ENCODE results near the gene CERS6. TPM values are rescaled to one million over a fixed set of nuclear protein-coding genes. Genes with fewer than 3 reads are reported as not detected.
A peak's percentile ranks its signal among the peaks of the same experiment; 100 is the strongest.

CERS6 gene
- total RNA-seq, 1 donor from 2014 or later = 66.5 TPM

DNA sequence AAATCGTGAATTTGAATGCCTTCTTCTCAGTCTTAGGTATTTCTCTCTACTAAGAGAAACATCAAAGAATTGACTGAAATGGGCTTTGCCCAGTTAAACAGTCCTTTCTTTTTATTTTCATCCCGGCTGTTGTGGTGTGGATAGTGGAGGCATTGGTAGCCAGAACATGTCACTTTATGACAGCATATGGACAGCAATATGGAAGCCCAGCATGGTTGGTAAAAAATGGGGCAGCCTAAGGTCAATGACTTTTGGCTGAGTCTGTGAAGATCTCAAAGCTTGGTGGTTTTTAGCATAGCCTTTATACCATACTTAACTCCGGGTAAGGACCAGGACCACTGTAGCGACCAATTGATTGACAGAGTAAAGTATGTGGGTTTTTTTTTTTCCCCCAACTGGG lies 3.2 kb downstream of the CERS6 start:
- TF ChIP-seq CTCF (IDR thresholded peaks at IDR 0.05; ENCODE audit: unreplicated experiment) = no peak
- Mint-ChIP-seq H3K4me1 (peaks cover 43% of the 10 kb centered on the region), H3K36me3 (no peaks in the 10 kb centered on the region), H3K27me3 (ENCODE audit: low read depth) (no peaks in the 10 kb centered on the region), H3K9me3 (no peaks in the 10 kb centered on the region), H3K4me3 (no peak overlapping the region), H3K27ac (peak overlapping the region; percentile 17)
- no peak for DNase-seq (ENCODE audit: low spot score in 2 of 2, unreplicated experiment in 2 of 2)

DNA sequence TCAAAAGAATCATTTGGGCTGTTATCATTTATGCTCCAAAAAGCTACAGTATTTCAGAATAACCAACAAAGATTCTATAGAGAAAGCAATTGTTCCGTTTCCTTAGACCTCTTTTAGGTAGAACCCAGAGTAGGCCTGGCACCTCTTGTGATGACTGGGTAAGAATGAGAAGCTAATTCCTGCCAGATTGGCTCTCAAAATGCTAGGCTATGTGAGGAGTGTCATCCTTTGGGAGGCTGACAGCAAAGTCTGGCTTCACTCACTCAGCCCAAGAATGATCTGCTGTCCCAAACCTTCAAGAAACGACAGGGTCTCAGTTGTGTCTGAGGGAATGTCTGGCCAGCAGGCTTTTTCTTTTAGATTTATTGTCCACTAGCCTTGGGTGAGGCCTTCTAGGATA lies 4.5 kb downstream of the CERS6 start:
- DNase-seq (ENCODE audit: low spot score in 2 of 2, unreplicated experiment in 2 of 2) = no peak
- H3K27ac Mint-ChIP-seq = peak overlapping the region; percentile 87
- no peak overlapping the region for H3K4me3 Mint-ChIP-seq
- no peak for TF ChIP-seq CTCF (IDR thresholded peaks at IDR 0.05; ENCODE audit: unreplicated experiment)
- H3K36me3 Mint-ChIP-seq = peaks cover 2% of the 10 kb centered on the region
- H3K4me1 Mint-ChIP-seq = peaks cover 56% of the 10 kb centered on the region
- H3K9me3 Mint-ChIP-seq = no peaks in the 10 kb centered on the region
- H3K27me3 Mint-ChIP-seq (ENCODE audit: low read depth) = no peaks in the 10 kb centered on the region

DNA sequence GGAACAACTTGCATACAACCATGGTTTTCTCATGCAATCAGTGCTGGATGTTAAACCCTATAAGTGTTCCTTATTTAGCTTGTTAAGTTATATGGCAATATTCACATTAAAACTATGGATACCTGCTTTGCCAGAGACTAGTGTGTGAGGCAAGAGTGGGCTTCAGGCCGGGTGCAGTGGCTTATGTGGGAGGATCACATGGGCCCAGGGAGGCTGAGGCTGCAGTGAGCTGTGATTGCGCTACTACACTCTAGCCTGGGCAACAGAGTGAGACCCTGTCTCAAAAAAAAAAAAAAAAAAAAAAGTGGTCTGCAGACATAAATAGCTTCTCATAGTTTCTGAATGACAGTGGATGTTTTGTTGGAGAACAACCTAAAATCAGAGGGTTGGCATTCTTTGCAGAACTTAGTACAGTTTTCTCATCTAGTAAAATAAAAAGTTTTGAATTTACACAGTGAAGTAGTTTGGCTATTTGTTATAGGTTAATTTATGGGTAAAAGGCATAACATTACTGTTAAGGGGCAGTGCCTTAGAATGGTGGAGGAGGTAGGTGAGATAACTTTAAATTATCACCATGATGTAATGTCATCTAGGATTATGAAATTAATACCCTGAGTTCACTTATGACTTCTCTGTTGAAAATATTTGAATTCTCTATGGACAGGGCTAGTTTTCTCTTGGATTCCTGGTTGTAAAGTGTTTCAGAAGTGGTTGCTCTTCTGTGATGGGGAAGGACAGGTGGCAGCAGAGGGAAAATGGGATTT lies 5.3 kb downstream of the CERS6 start:
- TF ChIP-seq CTCF (IDR thresholded peaks at IDR 0.05; ENCODE audit: unreplicated experiment) = no peak
- H3K27me3 Mint-ChIP-seq (ENCODE audit: low read depth) = no peaks in the 10 kb centered on the region
- H3K4me3 Mint-ChIP-seq = no peak overlapping the region
- H3K27ac Mint-ChIP-seq = peak overlapping the region; percentile 87
- peaks cover 64% of the 10 kb centered on the region for H3K4me1 Mint-ChIP-seq
- no peak for DNase-seq (ENCODE audit: low spot score in 2 of 2, unreplicated experiment in 2 of 2)
- H3K9me3 Mint-ChIP-seq = no peaks in the 10 kb centered on the region
- peaks cover 2% of the 10 kb centered on the region for H3K36me3 Mint-ChIP-seq

DNA sequence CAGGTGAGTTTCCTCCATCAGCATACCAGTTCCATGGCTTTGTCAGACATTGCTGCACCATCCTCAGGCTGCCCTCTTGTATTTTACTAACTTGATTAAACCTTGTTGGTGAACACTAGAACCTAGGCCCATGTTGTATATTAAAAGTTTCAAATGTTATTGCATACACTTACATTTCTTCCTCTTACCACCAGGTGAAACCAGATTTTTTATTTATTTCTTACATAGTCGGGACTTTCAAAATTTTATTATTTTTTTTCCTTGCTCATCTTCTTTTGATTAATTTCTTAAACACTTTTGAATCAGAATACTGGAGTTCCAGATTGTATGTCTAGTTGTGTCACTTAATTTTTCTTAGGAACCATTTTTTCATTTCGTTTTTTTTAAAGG lies 5.9 kb downstream of the CERS6 start:
- H3K36me3 Mint-ChIP-seq = peaks cover 2% of the 10 kb centered on the region
- no peaks in the 10 kb centered on the region for H3K9me3 Mint-ChIP-seq
- peak overlapping the region; percentile 63 for H3K27ac Mint-ChIP-seq
- DNase-seq (ENCODE audit: low spot score in 2 of 2, unreplicated experiment in 2 of 2) = no peak
- no peaks in the 10 kb centered on the region for H3K27me3 Mint-ChIP-seq (ENCODE audit: low read depth)
- peaks cover 70% of the 10 kb centered on the region for H3K4me1 Mint-ChIP-seq
- H3K4me3 Mint-ChIP-seq = no peak overlapping the region
- TF ChIP-seq CTCF (IDR thresholded peaks at IDR 0.05; ENCODE audit: unreplicated experiment) = peak; percentile 38

- H3K4me1 Mint-ChIP-seq = peaks cover 75% of the 10 kb centered on the region
- peaks cover 2% of the 10 kb centered on the region for H3K36me3 Mint-ChIP-seq
- H3K27me3 Mint-ChIP-seq (ENCODE audit: low read depth) = no peaks in the 10 kb centered on the region
- no peaks in the 10 kb centered on the region for H3K9me3 Mint-ChIP-seq
- H3K27ac Mint-ChIP-seq = no peak overlapping the region
- no peak for DNase-seq (ENCODE audit: low spot score in 2 of 2, unreplicated experiment in 2 of 2)
- TF ChIP-seq CTCF (IDR thresholded peaks at IDR 0.05; ENCODE audit: unreplicated experiment) = no peak
- H3K4me3 Mint-ChIP-seq = no peak overlapping the region
These were observed 6.5 kb downstream of the CERS6 start for GRCh38 chr2:168462543-168463045.
